ENCODE measurements around the gene ATP6V1B1. TPM values are rescaled to one million over a fixed set of nuclear protein-coding genes. Genes with fewer than 3 reads are reported as not detected.

The ATP6V1B1 gene
- total RNA-seq, 1 donor from 2014 or later: 4.6 TPM

DNA sequence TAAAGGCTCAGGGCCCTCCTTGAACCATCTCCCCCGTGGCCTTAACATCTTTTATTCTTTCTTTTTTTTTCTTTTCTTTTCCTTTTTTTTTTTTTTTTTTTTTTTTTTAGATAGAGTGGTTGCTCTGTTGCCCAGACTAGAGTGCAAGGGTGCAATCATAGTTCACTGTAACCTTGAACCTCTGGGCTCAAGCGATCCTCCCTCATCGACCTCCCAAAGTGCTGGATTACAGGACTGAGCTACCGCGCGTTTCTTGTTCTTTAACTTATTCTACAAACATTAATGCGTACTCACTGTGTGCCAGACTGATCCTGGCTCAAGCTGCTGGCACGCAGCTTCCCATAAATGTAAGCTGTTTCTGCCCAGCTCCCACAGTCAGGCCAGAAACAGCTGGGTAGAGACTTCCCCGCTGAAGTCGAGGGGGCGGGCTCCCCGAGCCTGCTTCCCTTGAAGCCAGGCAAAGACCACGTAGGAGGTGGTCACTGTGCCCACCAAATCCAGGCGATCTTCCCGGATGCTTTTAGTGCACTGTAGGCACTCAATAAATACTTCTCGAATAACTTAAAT is 29.2 kb upstream of the ATP6V1B1 start:
- no peaks in the 10 kb centered on the region for H3K9me3 Mint-ChIP-seq
- H3K36me3 Mint-ChIP-seq (ENCODE audit: low read depth): peaks cover 16% of the 10 kb centered on the region
- H3K4me1 Mint-ChIP-seq: peaks cover 30% of the 10 kb centered on the region
- peak overlapping the region; percentile 59 for H3K4me3 Mint-ChIP-seq
- H3K27me3 Mint-ChIP-seq (ENCODE audit: low read depth): peaks cover 93% of the 10 kb centered on the region
- no peak for DNase-seq (ENCODE audit: low read depth, low spot score)
- TF ChIP-seq, protein P1, sequence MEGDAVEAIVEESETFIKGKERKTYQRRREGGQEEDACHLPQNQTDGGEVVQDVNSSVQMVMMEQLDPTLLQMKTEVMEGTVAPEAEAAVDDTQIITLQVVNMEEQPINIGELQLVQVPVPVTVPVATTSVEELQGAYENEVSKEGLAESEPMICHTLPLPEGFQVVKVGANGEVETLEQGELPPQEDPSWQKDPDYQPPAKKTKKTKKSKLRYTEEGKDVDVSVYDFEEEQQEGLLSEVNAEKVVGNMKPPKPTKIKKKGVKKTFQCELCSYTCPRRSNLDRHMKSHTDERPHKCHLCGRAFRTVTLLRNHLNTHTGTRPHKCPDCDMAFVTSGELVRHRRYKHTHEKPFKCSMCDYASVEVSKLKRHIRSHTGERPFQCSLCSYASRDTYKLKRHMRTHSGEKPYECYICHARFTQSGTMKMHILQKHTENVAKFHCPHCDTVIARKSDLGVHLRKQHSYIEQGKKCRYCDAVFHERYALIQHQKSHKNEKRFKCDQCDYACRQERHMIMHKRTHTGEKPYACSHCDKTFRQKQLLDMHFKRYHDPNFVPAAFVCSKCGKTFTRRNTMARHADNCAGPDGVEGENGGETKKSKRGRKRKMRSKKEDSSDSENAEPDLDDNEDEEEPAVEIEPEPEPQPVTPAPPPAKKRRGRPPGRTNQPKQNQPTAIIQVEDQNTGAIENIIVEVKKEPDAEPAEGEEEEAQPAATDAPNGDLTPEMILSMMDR (conservative IDR thresholded peaks at IDR 0.05): no peak
- H3K27ac Mint-ChIP-seq (ENCODE audit: unreplicated experiment): no peak overlapping the region

DNA sequence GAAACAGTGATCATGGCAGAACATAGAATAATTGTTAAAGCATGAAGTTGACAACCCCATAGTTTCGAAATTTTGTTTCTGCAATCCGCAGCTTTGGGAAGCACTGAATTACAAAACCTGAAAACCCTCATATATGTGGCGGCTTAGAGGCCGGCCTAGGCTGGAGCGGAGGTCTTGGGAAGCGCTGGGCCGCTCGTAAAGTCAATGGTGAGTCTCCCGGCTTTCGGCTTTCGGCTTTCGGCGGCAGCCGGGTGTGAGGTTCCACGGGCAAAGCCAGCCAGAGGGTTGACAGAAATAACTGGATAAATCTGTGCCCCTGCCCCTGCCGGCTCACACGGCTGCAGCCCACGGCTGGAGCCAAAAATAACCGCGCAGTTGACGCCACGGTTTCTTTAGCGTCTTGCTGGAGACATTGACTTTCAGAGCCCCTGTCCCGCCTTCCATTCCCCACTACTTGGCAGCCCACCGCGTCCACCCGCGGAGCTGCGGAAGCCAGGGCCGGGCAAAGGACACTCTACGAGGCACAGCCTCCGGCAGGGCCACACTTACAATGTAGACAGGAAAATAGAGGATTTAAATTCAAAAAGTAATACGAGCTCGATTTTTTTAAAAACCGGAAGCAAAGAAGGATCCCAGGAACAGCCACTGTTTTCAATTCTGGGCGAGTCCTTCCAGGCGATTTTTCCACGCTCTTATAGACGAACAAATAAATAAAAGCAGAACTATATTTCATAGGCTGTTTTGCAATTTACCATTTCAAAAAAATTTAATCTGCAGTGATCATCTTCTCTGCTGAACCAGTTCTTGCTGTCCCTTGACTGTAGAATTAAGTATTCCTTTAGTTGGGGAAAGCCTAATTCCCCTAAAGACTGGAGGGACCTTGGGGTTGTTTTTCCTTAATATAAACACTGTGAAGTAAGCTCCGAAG is 28.3 kb upstream of the ATP6V1B1 start:
- Mint-ChIP-seq H3K36me3 (ENCODE audit: low read depth) (peaks cover 16% of the 10 kb centered on the region), H3K27ac (ENCODE audit: unreplicated experiment) (no peak overlapping the region), H3K9me3 (no peaks in the 10 kb centered on the region), H3K27me3 (ENCODE audit: low read depth) (peaks cover 92% of the 10 kb centered on the region), H3K4me3 (peak overlapping the region; percentile 59), H3K4me1 (peaks cover 22% of the 10 kb centered on the region)
- TF ChIP-seq, protein P1 (conservative IDR thresholded peaks at IDR 0.05): no peak
- no peak for DNase-seq (ENCODE audit: low read depth, low spot score)

DNA sequence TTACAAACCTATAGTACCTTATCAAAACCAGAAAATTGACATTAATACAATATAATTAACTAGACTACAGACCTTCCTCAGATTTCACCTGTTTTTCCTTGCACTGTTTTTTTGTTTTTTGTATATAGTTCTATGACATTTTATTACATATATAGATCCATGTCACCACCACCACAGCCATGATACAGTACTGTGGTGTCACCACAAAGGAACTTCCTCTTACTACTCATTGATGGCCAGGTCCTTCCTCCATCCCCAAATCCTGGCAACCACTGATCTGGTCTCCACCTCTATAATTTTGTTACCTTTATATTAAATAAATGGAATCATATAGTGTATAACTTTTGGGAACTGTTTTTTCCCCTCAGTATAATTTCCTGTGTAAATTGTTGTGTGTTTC is 19.4 kb upstream of the ATP6V1B1 start:
- Mint-ChIP-seq H3K9me3 (peaks cover 3% of the 10 kb centered on the region), H3K36me3 (ENCODE audit: low read depth) (peaks cover 6% of the 10 kb centered on the region), H3K4me1 (peaks cover 8% of the 10 kb centered on the region), H3K4me3 (no peak overlapping the region), H3K27me3 (ENCODE audit: low read depth) (peaks cover 20% of the 10 kb centered on the region), H3K27ac (ENCODE audit: unreplicated experiment) (no peak overlapping the region)
- no peak for DNase-seq (ENCODE audit: low read depth, low spot score)
- TF ChIP-seq, protein P1 (conservative IDR thresholded peaks at IDR 0.05): no peak

DNA sequence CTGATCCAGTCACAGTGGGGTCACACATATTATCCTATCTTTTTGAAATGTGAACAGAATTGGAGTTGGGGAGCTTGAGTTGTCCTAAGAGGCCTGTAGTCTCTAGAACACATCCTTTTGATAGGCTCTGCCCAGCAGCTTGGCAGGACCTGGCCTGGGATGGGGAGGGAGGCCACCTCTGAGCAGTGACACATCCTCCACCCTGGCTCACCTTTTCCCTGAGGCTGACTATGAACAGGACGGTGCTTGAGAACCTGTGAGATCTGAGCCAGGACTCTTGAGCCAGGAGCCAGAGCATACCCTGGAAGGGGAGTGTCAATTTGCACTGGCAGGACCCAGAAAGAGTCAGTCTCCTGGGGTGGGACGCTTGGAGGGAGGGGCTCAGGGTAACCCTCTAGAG is 17.7 kb upstream of the ATP6V1B1 start:
- TF ChIP-seq, protein P1 (conservative IDR thresholded peaks at IDR 0.05): no peak
- Mint-ChIP-seq H3K27me3 (ENCODE audit: low read depth) (peaks cover 4% of the 10 kb centered on the region), H3K9me3 (peaks cover 3% of the 10 kb centered on the region), H3K4me3 (no peak overlapping the region), H3K27ac (ENCODE audit: unreplicated experiment) (no peak overlapping the region), H3K4me1 (peaks cover 23% of the 10 kb centered on the region), H3K36me3 (ENCODE audit: low read depth) (peaks cover 6% of the 10 kb centered on the region)
- no peak for DNase-seq (ENCODE audit: low read depth, low spot score)

DNA sequence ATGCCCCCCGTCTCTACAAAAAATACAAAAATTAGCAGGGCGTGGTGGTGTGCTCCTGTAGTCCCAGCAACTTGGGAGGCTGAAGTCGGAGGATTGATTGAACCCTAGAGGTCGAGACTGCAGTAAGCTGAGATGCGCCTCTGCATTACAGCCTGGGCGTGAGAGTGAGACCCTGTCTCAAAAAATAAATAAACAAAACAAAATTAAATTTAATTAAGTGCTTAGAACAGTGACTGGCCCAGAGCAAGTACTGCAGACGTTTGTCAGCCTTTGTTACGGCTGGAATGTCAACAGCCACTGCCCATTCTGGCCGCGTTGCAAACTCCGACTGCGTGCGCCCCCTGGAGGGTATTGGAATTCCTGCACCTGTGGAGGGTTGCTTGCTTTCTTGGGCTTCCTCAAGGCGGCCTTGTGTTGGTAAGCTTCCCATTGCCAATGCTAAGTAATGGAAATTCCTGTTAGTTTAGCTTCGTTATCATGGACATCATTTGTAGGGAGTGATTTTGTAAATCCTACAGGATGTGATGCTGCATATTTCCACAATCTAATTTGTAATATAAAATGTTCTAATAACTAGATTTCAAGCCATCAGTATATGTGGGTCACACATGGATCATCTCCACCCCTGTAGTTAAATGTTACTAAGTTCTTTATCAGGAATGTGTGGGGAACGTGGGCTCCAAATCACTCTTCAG is 15.9 kb upstream of the ATP6V1B1 start:
- peaks cover 29% of the 10 kb centered on the region for H3K4me1 Mint-ChIP-seq
- peaks cover 6% of the 10 kb centered on the region for H3K36me3 Mint-ChIP-seq (ENCODE audit: low read depth)
- H3K9me3 Mint-ChIP-seq: peaks cover 3% of the 10 kb centered on the region
- TF ChIP-seq, protein P1 (conservative IDR thresholded peaks at IDR 0.05): peak; percentile 93
- peak; percentile 96 for DNase-seq (ENCODE audit: low read depth, low spot score)
- H3K27ac Mint-ChIP-seq (ENCODE audit: unreplicated experiment): no peak overlapping the region
- peaks cover 3% of the 10 kb centered on the region for H3K27me3 Mint-ChIP-seq (ENCODE audit: low read depth)
- no peak overlapping the region for H3K4me3 Mint-ChIP-seq

All from neural crest cell (in vitro differentiated cells).